Thyroid gland (tissue), 4 donors: ENCODE results near the gene CD300E.

Source experiments
- POLR2A ChIP-seq, 2 donors: fragments of 450-650 bp; IDR thresholded peaks; one replicate each; pipeline ENCODE4 v1.6.1; 2017; ENCODE audit warnings: antibody characterized with exemption in 2 of 2, mild to moderate bottlenecking in 2 of 2, moderate library complexity in 1 of 2
- TF ChIP-seq, protein P1 (sequence below), 6 experiments: fragments of 200-600 bp in 3 of 6; fragments of 450-650 bp in 3 of 6; sonication (generic) in 3 of 6; IDR thresholded peaks; one replicate each; pipeline ENCODE4 v1.5.1; 2016 to 2019; ENCODE audit warnings: antibody characterized with exemption in 6 of 6, mild to moderate bottlenecking in 2 of 6, inconsistent platforms in 1 of 6, moderate library complexity in 1 of 6

DNA sequence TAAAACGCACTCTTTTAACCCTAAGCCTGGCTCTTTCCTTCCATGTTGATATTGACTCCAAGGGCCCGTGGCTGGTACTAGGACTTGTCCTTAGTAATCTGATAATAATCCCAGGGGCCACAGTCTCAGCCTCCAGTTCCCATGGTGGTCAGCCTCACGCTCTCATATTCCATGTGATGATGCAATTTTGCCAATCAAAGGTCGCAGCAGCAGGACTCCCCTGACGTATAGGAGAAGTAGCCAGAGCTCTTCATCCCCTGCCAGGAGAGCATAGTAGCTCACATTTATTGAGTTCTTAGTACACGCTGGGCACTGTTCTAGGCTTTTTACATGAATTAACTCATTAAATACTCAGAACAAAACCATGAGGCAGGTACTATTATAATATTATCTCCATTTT, 46.8 kb upstream of the CD300E start:
- TF ChIP-seq, protein P1, sequence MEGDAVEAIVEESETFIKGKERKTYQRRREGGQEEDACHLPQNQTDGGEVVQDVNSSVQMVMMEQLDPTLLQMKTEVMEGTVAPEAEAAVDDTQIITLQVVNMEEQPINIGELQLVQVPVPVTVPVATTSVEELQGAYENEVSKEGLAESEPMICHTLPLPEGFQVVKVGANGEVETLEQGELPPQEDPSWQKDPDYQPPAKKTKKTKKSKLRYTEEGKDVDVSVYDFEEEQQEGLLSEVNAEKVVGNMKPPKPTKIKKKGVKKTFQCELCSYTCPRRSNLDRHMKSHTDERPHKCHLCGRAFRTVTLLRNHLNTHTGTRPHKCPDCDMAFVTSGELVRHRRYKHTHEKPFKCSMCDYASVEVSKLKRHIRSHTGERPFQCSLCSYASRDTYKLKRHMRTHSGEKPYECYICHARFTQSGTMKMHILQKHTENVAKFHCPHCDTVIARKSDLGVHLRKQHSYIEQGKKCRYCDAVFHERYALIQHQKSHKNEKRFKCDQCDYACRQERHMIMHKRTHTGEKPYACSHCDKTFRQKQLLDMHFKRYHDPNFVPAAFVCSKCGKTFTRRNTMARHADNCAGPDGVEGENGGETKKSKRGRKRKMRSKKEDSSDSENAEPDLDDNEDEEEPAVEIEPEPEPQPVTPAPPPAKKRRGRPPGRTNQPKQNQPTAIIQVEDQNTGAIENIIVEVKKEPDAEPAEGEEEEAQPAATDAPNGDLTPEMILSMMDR (IDR thresholded peaks at IDR 0.05), result no peak
- no peak for TF ChIP-seq POLR2A (IDR thresholded peaks at IDR 0.05)
